ENCODE data around the gene XBP1.
"Not testable (repeated sequence)": the region's sequence is repeated elsewhere in the genome, so short reads cannot be mapped to it uniquely, and the experiment has no call there.

Gene XBP1

DNA sequence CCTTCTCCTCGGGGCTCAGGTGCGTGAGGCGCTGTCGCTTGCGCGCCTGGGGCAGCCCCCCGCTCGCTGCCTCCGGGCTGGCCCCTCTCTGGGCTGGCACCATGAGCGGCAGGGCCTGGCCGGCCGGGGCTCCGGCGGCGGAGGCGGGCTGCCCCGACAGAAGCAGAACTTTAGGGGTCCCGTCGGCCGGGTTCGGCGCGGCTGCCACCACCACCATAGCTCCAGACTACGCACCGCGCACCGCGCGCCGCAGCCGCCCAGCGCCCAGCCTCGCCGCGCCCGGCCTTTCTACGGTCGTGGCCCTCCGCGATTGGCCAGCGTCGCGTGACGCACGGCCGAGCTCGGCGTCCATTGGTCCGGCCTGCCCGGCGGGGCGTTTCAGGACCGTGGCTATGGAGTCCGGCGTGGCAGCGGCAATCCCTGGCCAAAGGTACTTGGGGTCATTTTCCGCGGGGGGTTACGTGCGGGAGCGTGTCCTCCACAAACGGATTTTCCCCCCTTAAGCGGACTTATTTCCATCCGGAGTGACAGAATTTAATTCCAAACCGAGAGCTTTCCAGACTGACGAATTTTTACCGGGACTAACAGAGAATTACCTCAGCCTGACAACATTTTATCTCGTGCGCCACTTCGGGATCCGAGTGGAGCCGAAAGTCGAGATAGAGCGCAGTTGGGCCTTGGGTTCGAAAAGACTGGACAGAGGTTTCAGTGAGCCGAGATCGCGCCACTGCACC is at the start of gene XBP1:
Gene XBP1 (minus strand): TSS at position 262 of the 734 bp plus-strand sequence.
- DNase-seq = peak; percentile 49

DNA sequence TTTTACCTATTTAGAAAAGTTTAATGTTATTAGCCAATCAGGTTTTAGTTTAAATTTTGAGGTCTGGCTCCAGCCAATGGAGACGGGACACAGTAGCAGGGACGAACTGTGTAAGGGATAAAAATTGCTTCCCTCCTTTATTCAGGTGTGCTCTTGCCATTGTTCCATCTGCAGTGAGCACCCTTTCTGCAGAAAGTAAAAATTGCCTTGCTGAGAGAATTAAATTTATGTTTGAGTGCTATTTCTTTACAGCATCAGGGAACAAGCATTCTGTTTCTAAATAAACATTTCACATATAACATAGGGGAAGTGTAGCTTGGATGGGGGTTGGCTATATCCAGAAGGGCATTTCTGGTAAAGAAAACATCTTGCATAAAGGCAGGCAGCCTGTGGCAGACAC is 46.6 kb upstream of the XBP1 start:
- DNase-seq = no peak

DNA sequence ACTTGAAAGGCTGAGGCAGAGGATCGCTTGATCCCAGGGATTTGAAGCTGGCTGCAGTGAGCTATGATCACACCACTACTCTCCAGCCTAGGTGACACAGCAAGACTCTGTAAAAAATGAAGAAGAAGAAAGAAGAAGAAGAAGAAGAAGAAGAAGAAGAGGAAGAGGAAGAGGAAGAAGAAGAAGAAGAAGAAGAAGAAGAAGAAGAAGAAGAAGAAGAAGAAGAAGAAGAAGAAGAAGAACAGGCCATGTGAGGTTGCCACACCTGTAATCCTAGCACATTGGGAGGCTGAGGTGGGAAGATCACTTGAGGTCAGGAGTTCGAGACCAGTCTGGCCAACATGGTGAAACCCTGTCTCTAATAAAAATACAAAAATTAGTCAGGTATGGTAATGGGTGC is 43.9 kb upstream of the XBP1 start:
- not testable (repeated sequence) for DNase-seq

DNA sequence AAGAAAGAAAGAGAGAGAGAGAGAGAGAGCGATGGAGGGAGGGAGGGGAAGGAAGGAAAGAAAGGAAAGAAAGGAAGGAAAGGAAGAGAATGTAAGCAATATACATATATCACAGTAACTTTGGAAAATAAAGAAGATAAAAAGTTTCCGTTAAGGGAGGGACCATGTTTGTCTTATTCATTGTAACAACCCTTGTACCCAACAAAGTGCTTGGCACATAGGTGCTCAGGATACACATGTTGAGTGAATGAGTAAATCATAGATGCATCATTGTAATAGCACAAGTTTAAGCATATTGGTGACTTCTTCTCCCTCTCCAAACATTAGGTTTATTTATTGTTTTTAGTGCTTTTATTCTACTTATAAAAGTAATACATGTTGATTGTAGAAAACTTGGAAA is 43.3 kb upstream of the XBP1 start:
- no peak for DNase-seq

DNA sequence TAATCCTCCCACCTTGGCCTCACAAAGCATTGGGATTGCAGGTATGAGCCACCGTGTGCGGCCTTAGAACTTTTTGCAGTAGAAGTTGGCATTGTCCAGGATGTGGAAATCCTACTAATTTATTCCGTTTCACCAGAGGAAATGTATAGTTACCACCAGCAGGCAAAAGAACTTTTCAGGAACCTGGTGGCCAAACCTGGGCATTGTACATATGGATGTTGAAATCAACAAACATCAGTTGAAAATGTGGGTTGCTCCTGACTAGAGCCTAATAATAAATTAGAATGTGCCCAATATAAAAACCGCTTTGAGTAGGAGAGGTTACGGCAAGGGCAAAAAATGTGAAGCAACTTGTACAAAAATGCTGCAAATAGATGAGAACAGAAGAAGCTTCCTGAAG is 40.7 kb upstream of the XBP1 start:
- DNase-seq = no peak

DNA sequence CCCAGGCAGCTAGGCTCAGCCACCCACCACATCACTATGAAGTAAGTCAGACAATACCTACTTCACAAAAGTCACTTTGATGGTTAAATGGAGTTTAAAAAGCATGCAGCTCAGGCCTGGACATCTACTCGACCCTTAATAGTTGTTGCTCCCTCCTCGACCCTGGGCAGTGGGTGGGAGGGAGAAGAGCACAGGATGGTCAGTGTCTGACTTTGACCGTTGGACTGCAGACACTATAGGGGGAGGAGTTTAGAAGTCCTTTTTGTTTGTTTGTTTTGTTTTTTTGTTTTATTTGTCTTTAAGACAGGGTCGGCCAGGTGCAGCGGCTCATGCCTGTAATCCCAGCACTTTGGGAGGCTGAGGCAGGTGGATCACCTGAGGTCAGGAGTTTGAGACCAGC is 38.6 kb upstream of the XBP1 start:
- DNase-seq = no peak

DNA sequence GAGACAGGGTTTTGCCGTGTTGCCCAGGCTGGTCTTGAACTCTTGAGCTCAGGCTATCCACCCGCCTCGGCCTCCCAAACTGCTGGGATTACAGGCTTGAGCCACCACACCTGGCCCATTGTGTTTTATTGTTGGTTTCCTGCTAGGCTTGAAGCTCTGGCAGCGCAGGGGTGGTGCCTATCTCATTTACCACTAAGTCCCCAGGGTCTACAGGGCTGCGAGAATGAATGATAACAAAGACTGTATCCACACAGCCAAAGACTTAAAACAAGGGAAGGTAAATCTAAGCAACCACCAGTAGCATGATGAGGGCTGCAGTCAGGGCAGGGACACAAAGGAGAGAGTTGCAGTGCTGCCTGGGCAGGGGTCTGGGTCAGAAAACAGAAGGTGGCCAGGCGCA is 37.3 kb upstream of the XBP1 start:
- no peak for DNase-seq

DNA sequence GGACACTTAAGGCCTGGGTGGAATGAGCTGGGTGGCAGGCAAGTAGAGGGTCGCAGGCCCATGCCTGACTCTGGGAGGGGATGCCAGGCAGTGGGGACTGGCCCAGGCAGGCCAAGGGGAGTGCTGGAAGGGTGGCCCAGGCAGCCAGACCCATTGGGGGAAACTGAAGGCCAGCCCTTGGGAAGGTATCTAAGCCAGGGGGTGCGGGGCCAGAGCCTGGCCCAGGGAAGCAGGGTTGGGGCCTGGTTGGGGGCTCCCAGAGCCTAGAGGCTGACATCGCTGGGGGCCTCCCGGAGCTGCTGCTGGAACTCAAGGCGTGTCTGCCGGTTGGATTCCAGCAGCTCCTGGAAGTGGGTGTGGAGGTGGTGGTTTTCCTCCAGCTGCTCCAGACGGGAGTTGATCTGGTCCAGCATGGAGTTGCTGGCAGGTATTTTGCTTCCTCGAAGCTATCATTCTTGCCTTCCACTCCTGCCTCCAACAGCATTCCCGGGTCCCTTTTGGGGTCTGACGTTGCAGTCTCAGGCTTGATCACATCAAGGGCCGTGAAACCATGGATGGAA is 35.3 kb upstream of the XBP1 start:
- no peak for DNase-seq

DNA sequence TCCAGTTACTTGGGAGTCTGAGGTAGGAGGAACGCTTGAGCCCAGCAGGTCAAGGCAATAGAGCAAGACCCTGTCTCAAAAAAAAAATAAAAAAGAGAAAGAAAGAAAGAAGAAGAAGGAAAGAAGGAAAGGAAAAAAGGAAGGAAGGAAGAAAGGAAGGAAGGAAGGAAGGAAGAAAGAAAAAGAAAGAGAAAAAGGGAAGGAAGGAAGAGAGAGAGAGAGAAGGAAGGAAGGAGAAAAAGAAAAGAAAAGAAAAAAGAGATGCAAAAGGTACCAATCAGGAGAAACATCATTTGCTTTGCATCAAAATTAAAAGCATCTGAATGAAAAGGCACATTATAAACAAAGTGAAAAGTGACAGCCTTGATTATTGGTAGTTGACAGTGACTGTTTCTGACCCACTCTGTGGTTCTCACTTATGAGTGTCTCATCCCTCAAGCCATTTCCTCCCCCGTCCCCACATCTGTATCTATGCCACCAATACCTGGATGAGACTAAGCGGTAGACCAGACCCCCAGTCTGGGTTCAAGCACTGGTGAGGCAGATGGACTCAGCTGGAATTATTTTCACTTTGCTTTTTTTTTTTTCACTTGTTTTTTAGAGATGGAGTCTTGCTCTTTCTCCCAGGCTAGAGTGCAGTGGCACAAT is 33.0 kb upstream of the XBP1 start:
- DNase-seq = no peak

DNA sequence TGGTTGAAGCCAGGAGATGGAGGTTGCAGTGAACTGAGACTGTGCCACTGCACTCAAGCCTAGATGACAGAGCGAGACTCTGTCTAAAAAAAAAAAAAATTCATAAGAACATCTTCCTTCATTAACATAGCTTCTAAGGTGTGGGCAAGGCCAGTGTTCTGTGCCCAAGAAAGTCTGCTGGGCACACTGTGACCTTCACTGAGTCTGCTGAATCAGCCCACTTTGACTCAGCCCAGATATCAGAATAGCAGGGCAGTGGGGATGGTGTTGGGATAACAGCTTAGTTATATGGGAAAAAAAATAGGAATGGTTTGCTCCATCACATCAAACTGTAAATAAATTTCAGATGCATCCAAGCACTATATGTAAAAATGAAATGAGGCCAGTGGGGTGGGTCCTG is 32.4 kb upstream of the XBP1 start:
- no peak for DNase-seq

DNA sequence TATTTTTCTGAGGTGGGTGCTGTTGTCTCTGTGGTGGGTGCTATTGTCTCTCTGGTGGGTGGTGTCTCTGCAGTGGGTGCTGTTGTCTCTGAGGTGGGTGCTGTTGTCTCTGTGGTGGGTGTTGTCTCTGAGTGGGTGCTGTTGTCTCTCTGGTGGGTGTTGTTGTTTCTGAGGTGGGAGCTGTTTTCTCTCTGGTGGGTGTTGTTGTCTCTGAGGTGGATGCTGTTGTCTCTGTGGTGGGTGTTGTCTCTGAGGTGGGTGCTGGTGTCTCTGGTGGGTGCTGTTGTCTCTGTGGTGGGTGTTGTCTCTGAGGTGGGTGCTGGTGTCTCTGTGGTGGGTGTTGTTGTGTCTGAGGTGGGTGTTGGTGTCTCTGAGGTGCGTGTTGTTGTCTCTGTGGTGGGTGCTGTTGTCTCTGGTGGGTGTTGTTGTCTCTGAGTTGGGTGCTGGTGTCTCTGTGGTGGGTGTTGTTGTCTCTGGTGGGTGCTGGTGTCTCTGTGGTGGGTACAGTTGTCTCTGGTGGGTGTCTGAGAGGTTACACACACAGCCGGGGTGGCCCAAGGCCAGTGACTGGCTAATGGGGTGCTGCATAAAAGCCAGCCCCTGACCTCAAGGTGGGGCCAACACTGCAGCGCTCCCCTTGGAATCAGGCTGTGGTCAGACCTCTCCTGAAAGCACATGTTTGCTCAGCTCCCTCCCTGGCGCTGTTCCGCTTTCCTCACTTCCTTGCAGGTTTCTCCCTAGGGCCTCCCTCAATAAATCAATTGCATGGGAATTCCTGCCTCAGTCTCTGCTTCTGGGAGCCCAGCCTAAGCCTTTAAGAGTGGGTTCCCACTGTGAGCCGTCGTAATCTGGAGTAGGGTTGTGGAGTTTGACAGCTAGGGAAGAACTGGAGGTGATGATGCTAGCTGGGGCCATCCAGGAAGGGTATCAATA is 31.0 kb upstream of the XBP1 start:
- no peak for DNase-seq

DNA sequence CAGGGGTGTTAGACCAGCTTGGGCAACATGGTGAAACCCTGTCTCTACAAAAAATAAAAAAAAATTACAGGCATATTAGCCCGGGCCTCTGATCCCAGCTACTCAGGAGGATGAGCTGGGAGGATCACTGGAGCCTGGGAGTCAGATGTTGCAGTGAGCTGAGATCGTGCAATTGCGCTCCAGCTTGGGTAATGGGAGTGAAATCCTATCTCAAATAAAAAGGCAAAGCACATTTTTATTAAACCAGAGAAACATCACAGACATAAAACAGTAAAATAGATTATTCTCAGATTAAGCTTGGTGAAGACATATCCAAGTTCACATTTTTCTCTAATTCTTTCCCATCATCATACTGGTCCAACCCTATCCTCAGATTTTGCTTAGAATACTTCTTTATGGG is 30.1 kb upstream of the XBP1 start:
- no peak for DNase-seq

DNA sequence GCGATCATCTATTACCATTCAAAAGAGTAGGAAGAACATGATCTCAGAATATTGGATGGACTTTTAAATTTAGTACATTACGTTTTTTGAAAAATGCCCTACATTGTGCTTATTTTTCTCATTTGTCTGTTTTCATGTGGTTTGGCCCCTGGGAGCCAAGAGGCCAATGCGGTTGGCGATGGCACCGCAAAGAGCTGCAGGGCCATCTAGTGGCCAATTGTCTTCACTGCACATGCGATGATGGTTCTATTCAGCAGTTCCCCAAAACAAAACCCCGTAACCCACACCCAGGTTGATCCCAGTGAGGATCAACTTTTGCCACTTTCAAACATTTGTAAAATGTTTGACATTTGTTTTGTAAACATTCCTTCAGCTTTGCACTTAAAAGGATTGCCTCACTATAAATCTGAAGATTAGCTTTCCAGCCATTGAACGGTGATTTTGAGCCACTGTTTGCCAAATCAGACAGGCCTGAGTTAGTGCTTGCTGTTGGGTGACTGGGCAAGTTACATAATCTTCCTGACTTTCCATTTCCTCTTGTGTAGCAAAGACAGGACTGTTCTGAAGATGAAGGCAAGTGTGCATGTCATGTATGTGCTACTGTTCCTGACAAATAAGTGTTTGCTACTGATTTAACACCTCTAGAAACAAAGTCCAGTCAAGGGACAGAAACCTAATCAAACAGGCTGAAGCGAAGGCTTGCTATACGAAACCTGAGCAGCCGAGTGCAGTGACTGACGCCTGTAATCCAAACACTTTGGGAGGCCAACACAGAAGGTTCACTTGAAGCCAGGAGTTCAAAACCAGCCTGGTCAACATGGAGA is 29.2 kb upstream of the XBP1 start:
- peak; percentile 51 for DNase-seq

DNA sequence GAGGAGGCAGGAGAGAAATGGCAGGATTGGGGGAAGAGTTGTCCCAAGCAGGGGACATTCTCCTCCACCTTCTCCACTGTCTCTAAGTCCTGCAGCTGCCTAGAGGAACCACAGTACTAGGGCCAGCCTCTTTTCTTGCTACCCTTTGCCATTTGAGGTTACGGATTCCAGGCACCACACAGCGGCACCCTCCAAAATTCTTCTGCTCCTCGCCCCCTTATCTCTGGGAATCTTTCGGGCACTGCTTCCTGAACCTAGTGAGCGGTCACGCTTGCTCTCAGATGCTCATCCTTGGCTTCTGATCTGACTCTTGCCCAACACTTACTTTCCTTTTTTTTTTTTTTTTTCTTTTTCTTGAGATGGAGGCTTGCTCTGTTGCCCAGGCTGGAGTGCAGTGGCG is 26.6 kb upstream of the XBP1 start:
- DNase-seq = no peak

DNA sequence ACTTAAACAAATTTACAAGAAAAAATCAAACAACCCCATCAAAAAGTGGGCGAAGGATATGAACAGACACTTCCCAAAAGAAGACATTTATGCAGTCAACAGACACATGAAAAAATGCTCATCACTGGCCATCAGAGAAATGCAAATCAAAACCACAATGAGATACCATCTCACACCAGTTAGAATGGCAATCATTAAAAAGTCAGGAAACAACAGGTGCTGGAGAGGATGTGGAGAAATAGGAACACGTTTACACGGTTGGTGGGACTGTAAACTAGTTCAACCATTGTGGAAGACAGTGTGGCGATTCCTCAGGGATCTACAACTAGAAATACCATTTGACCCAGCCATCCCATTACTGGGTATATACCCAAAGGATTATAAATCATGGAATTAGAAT is 26.1 kb upstream of the XBP1 start:
- DNase-seq = not testable (repeated sequence)

DNA sequence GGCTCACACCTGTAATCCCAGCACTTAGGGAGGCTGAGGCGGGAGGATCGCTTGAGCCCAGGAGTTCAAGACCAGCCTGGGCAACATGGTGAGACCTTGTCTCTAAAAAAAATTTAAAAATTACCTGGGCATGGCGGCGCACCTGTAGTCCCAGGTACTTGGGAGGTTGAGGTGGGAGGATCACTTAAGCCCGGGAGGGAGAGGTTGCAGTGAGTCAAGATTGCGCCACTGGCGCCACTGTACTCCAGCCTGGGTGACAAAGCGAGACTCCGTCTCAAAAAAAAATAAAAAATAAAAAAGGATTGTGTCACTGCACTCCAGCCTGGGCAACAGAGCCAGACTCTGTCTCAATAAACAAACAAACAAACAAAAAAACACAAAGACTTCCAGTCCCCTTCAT is 24.1 kb upstream of the XBP1 start:
- not testable (repeated sequence) for DNase-seq

DNA sequence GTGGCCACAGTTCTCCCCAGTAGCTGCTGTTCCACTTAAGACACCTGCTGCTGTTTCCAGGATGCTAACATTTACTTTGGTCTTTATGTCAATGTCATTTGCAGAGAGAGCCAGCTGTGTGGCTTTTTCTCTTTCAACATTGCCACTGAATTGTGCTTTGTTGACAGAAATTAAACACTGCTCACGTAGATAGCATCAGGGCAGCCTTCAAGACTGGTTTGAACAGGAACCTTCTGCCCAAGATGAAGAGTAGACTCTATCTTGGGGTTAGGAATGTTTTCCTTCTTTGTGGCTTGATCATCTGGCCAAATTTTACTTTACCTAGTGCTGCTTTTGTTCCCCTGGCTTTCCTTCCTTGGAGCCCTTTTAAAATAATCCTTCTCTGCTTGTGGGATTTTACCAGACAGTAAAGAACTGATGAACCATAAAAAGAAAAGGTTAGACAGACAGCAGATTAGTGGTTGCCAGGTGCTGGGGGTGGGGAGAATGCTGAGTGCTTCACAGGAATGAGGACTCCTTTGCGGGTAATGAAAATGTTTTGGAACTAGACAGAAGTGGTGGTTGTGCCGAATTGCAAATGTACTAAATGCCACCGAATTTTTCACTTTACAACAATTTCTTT is 22.7 kb upstream of the XBP1 start:
- no peak for DNase-seq

DNA sequence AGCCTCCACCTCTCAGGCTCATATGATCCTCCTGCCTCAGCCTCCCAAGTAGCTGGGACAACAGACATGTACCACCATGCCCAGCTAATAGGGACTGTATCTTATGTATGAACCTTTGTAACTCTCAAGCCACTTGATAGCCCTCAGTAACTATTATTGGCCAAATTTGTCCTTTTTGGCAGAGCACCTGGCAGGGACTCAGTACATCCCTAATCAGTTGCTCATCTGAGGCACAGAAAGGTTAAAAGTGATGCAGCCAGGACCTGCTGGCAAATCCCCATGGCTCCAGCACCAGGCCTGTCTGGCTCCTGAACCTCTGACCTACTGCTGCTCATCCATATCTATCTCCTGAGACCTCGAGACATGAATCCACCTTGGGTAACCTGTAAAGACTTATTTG is 21.1 kb upstream of the XBP1 start:
- DNase-seq = no peak

DNA sequence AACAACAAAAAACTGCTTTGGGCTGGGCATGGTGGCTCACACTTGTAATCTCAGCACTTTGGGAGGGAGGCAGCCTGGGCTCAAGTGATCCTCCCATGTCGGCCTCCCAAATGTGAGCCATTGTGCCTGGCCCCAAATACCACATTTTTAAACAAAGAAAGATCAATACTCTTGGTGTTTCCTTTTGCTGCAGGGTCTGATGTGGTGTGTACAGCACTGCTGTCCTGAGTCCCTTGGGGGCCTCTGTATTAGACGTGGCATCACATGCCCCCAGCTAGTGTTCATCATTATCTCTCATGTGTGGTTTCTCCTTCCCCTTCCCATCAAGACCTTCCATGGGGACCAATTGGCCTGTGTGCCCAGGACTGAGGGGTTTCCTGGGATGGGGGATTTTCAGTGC is 20.5 kb upstream of the XBP1 start:
- no peak for DNase-seq

DNA sequence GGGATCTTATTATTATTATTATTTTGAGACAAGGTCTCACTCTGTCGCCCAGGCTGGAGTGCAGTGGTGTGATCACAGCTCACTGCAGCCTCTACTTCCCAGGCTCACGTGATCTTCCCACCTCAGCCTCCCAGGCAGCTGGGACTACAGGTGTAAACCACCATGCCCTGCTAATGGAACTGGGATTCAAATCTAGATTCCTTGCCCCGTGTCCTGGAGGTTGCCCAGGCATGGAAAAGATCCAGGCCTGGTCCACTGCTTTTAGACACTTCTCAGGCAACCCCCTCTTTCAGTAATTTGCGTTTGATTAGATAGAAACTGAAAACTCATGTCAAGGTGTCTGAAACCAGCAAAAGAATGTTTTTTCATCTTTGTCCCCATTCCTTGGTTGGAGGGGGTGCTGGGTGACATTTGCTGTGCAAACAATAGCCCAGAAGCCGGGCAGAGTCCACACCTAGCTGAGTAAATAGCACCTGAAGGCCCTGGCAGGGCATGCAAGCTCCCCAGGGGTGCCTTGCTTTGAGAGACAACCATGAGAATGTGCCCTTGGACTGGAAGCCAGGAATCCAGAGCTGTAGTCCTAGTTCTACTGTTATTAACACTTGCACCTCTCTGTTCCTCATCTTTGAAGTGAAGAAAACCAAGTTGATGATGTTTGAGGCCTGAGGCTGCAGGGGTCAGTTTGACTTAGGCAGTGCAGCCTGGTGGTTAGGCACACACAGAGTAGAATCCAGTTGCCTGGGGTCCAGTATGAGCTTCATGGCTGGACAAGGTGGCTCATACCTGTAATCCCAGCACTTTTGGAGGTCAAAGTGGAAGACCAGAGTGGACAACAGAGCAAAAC is 19.1 kb upstream of the XBP1 start:
- DNase-seq = no peak
